WTC11 (cell line): ENCODE data around the gene PLPPR5. TPM values are rescaled to one million over a fixed set of nuclear protein-coding genes. Genes with fewer than 3 reads are reported as not detected.

Experiments
- ATAC-seq: fragments of 200-7000 bp; cut with Tn5 transposase; 2 replicates; pipeline ENCODE4 v1.10.0; 2021; ENCODE audit warnings: mild to moderate bottlenecking, moderate library complexity
- CTCF ChIA-PET: fragments of 300-600 bp; sonication (Branson Sonifier 250); formaldehyde crosslinking; loops from one replicate; lab custom pipeline; 2021; ENCODE audit warnings: antibody characterized with exemption; lab: Charles Lee
- POLR2A ChIA-PET: fragments of 350-600 bp; sonication (Branson Sonifier 250); formaldehyde crosslinking; loops from one replicate; lab custom pipeline; 2021; ENCODE audit warnings: antibody characterized with exemption; lab: Charles Lee
- DNase-seq: peaks from one replicate; pipeline ENCODE4 v3.0.0; 2021; ENCODE audit warnings: low spot score
- H3K27ac Mint-ChIP-seq: 2 replicates; pipeline ENCODE4 v1.8.0; 2021; ENCODE audit warnings: mixed read lengths
- H3K27me3 Mint-ChIP-seq: 2 replicates; pipeline ENCODE4 v1.8.0; 2021; ENCODE audit warnings: low read depth, mild to moderate bottlenecking, moderate library complexity, mixed read lengths
- H3K36me3 Mint-ChIP-seq: 2 replicates; pipeline ENCODE4 v1.8.0; 2021; ENCODE audit warnings: mixed read lengths
- H3K4me1 Mint-ChIP-seq: 2 replicates; pipeline ENCODE4 v1.8.0; 2022; ENCODE audit warnings: mixed read lengths
- H3K4me3 Mint-ChIP-seq: 2 replicates; pipeline ENCODE4 v1.8.0; 2021; ENCODE audit warnings: mild to moderate bottlenecking, moderate library complexity, mixed read lengths
- H3K9me3 Mint-ChIP-seq: 2 replicates; pipeline ENCODE4 v1.8.0; 2021; ENCODE audit warnings: mixed read lengths
- CREB1 ChIP-seq: sonication (generic); formaldehyde crosslinking; IDR thresholded peaks from 2 replicates; pipeline ENCODE4 v1.8.0; 2023; ENCODE audit warnings: mild to moderate bottlenecking, missing genetic modification reagents
- ETV6 ChIP-seq: sonication (generic); formaldehyde crosslinking; IDR thresholded peaks from 2 replicates; pipeline ENCODE4 v1.8.1; 2022; ENCODE audit warnings: mild to moderate bottlenecking, missing genetic modification reagents
- FOXJ3 ChIP-seq: sonication (generic); formaldehyde crosslinking; IDR thresholded peaks from 2 replicates; pipeline ENCODE4 v1.9.0; 2021; ENCODE audit warnings: missing genetic modification reagents, mild to moderate bottlenecking, borderline replicate concordance
- FOXP1 ChIP-seq: sonication (generic); formaldehyde crosslinking; IDR thresholded peaks from 2 replicates; pipeline ENCODE4 v1.8.0; 2022; ENCODE audit warnings: missing genetic modification reagents, mild to moderate bottlenecking, moderate library complexity, borderline replicate concordance
- GTF2I ChIP-seq: fragments of 250-450 bp; sonication (Bioruptor Pico); conservative IDR thresholded peaks from 2 replicates; pipeline ENCODE4 v1.4.0; 2021; ENCODE audit warnings: mild to moderate bottlenecking
- MXD4 ChIP-seq: fragments of 250-450 bp; sonication (Bioruptor Pico); IDR thresholded peaks from 2 replicates; pipeline ENCODE4 v1.8.0; 2021; ENCODE audit warnings: mild to moderate bottlenecking, moderate library complexity, borderline replicate concordance
- NR3C1 ChIP-seq: sonication (generic); formaldehyde crosslinking; conservative IDR thresholded peaks from 2 replicates; pipeline ENCODE4 v1.8.1; 2023; ENCODE audit warnings: low read depth, mild to moderate bottlenecking, missing genetic modification reagents
- RORB ChIP-seq: fragments of 250-450 bp; sonication (Bioruptor Pico); IDR thresholded peaks from 2 replicates; pipeline ENCODE4 v1.9.0; 2021; ENCODE audit warnings: mild to moderate bottlenecking
- TEAD4 ChIP-seq: sonication (generic); formaldehyde crosslinking; IDR thresholded peaks from 2 replicates; pipeline ENCODE4 v1.8.0; 2022; ENCODE audit warnings: mild to moderate bottlenecking, missing genetic modification reagents
- ZBTB21 ChIP-seq: sonication (generic); formaldehyde crosslinking; IDR thresholded peaks from 2 replicates; pipeline ENCODE4 v1.8.1; 2023; ENCODE audit warnings: mild to moderate bottlenecking, missing genetic modification reagents, borderline replicate concordance
- ZNF121 ChIP-seq: sonication (generic); formaldehyde crosslinking; IDR thresholded peaks from 2 replicates; pipeline ENCODE4 v1.8.0; 2023; ENCODE audit warnings: missing genetic modification reagents
- ZNF671 ChIP-seq: fragments of 250-450 bp; sonication (Bioruptor Pico); IDR thresholded peaks from 2 replicates; pipeline ENCODE4 v1.8.0; 2021; ENCODE audit warnings: mild to moderate bottlenecking
- total RNA-seq: library from RNA; stranded (reverse); gene quantifications from 3 replicates; pipeline ENCODE4 v1.2.3, GENCODE V29; 2021
- TF ChIP-seq, protein P1 (sequence below): sonication (generic); formaldehyde crosslinking; IDR thresholded peaks from 2 replicates; pipeline ENCODE4 v1.8.0; 2023; ENCODE audit warnings: missing genetic modification reagents
- TF ChIP-seq, protein P2 (sequence below): sonication (generic); formaldehyde crosslinking; conservative IDR thresholded peaks from 2 replicates; pipeline ENCODE4 v1.8.1; 2022; ENCODE audit warnings: mild to moderate bottlenecking, missing genetic modification reagents
- TF ChIP-seq, protein P3 (sequence below): fragments of 250-450 bp; sonication (Bioruptor Pico); conservative IDR thresholded peaks from 2 replicates; pipeline ENCODE4 v1.9.0; 2021; ENCODE audit warnings: mild to moderate bottlenecking
- TF ChIP-seq, protein P4 (sequence below): sonication (generic); formaldehyde crosslinking; IDR thresholded peaks from 2 replicates; pipeline ENCODE4 v1.8.1; 2023; ENCODE audit warnings: mild to moderate bottlenecking, missing genetic modification reagents, borderline replicate concordance
- TF ChIP-seq, protein P5 (sequence below): fragments of 250-450 bp; sonication (Bioruptor Pico); IDR thresholded peaks from 2 replicates; pipeline ENCODE4 v1.8.0; 2021; ENCODE audit warnings: mild to moderate bottlenecking
- TF ChIP-seq, protein P6 (sequence below): fragments of 250-450 bp; sonication (Bioruptor Pico); IDR thresholded peaks from 2 replicates; pipeline ENCODE4 v1.9.0; 2021; ENCODE audit warnings: moderate library complexity, mild to moderate bottlenecking, inconsistent platforms, borderline replicate concordance

Gene PLPPR5
- total RNA-seq, 1 experiment from 2014 or later: 1.6 TPM

DNA sequence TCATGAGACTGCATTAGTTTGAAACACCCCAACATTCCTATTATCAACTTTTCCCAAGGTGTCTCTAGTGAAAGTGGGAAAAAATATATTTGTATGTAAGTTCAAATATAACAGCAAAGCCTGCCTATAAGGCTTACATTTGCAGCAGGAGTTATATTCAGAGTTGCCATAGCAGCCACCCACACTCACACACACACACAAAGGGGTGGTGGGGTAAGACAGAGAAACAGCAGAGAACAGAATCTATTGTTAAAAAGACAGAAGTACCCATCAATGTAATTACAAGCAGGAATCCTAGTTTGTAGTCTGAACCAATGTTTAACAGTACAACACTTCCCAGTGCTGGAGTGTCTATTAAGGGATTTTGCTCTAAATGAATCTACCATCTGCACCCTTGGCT, 55.0 kb downstream of the PLPPR5 start (continued):
- TF ChIP-seq, protein P1, sequence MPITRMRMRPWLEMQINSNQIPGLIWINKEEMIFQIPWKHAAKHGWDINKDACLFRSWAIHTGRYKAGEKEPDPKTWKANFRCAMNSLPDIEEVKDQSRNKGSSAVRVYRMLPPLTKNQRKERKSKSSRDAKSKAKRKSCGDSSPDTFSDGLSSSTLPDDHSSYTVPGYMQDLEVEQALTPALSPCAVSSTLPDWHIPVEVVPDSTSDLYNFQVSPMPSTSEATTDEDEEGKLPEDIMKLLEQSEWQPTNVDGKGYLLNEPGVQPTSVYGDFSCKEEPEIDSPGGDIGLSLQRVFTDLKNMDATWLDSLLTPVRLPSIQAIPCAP: no peak
- TF ChIP-seq, protein P2, sequence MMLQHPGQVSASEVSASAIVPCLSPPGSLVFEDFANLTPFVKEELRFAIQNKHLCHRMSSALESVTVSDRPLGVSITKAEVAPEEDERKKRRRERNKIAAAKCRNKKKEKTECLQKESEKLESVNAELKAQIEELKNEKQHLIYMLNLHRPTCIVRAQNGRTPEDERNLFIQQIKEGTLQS (CRISPR knock-in tag): no peak
- no peak for TF ChIP-seq FOXP1 (CRISPR knock-in tag)
- TF ChIP-seq, protein P3, sequence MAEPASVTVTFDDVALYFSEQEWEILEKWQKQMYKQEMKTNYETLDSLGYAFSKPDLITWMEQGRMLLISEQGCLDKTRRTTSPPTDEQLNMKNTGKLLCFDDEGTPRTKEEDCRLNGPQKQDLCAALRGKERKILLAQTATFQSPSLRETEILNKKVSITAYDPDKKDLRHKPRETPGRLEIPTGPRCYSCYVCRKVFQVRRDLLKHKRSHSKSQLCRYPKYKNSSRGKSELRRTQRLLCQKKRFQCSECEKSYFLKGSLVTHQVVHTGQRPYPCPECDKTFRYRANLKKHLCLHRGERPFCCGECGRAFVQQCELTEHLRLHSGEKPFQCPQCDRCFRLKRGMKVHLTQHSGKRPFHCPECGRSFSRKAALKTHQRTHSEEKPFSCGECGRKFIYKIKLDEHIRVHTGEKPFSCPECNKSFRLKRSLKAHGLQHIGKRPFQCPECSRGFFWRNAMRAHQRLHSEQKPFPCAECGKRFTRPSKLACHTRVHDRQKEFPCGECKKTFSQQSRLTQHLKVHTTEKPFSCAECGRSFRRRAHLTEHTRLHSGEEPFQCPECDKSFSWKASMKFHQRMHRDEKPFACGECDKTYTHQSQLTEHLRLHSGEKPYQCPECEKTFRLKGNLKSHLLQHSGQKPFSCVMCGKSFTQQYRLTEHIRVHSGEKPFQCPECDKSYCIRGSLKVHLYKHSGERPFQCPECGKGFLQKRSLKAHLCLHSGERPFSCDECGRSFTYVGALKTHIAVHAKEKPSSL (CRISPR knock-in tag): no peak
- TF ChIP-seq MXD4 (CRISPR knock-in tag): no peak
- TF ChIP-seq, protein P4, sequence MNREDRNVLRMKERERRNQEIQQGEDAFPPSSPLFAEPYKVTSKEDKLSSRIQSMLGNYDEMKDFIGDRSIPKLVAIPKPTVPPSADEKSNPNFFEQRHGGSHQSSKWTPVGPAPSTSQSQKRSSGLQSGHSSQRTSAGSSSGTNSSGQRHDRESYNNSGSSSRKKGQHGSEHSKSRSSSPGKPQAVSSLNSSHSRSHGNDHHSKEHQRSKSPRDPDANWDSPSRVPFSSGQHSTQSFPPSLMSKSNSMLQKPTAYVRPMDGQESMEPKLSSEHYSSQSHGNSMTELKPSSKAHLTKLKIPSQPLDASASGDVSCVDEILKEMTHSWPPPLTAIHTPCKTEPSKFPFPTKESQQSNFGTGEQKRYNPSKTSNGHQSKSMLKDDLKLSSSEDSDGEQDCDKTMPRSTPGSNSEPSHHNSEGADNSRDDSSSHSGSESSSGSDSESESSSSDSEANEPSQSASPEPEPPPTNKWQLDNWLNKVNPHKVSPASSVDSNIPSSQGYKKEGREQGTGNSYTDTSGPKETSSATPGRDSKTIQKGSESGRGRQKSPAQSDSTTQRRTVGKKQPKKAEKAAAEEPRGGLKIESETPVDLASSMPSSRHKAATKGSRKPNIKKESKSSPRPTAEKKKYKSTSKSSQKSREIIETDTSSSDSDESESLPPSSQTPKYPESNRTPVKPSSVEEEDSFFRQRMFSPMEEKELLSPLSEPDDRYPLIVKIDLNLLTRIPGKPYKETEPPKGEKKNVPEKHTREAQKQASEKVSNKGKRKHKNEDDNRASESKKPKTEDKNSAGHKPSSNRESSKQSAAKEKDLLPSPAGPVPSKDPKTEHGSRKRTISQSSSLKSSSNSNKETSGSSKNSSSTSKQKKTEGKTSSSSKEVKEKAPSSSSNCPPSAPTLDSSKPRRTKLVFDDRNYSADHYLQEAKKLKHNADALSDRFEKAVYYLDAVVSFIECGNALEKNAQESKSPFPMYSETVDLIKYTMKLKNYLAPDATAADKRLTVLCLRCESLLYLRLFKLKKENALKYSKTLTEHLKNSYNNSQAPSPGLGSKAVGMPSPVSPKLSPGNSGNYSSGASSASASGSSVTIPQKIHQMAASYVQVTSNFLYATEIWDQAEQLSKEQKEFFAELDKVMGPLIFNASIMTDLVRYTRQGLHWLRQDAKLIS: no peak
- TF ChIP-seq CREB1 (CRISPR knock-in tag): no peak
- TF ChIP-seq ZNF121 (CRISPR knock-in tag): no peak
- TF ChIP-seq, protein P5, sequence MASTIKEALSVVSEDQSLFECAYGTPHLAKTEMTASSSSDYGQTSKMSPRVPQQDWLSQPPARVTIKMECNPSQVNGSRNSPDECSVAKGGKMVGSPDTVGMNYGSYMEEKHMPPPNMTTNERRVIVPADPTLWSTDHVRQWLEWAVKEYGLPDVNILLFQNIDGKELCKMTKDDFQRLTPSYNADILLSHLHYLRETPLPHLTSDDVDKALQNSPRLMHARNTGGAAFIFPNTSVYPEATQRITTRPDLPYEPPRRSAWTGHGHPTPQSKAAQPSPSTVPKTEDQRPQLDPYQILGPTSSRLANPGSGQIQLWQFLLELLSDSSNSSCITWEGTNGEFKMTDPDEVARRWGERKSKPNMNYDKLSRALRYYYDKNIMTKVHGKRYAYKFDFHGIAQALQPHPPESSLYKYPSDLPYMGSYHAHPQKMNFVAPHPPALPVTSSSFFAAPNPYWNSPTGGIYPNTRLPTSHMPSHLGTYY (CRISPR knock-in tag): no peak
- TF ChIP-seq, all 79 proteins: peak for 0

DNA sequence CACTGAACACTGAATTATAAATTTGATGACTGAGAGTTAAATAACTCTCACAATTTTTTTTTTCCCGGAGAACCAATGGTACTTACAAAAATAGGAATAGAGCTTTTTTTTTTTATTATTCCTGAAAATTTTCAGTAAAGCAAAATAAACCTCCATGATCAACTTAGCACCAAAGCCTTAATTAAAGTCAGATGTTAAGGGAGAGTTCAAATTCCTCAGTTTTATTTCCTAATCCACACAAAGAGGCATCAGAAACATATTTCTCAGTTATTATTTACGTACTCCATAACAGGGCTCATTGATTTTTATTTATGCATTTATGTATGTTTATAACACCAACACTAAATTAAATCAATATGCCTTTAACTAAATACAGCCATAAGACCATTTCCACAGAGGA, 55.5 kb downstream of the PLPPR5 start:
- ChIA-PET CTCF (no interaction called here), POLR2A (no interaction called here)
- no peak for ATAC-seq
- no peaks in the 10 kb centered on the region for H3K9me3 Mint-ChIP-seq
- no peaks in the 10 kb centered on the region for H3K4me1 Mint-ChIP-seq
- H3K27ac Mint-ChIP-seq: no peak overlapping the region
- no peak for TF ChIP-seq ZBTB21 (CRISPR knock-in tag)
- TF ChIP-seq NR3C1 (CRISPR knock-in tag): no peak
- no peak for TF ChIP-seq GTF2I (CRISPR knock-in tag)
- TF ChIP-seq ETV6 (CRISPR knock-in tag): no peak
- no peak for TF ChIP-seq FOXJ3 (CRISPR knock-in tag)
- TF ChIP-seq, protein P2 (CRISPR knock-in tag): no peak
- TF ChIP-seq ZNF121 (CRISPR knock-in tag): no peak
- TF ChIP-seq TEAD4 (CRISPR knock-in tag): no peak
- TF ChIP-seq, protein P6, sequence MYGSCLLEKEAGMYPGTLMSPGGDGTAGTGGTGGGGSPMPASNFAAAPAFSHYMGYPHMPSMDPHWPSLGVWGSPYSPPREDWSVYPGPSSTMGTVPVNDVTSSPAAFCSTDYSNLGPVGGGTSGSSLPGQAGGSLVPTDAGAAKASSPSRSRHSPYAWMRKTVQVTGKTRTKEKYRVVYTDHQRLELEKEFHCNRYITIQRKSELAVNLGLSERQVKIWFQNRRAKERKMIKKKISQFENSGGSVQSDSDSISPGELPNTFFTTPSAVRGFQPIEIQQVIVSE (CRISPR knock-in tag): no peak
- no peak for TF ChIP-seq ZNF671 (CRISPR knock-in tag)
- TF ChIP-seq, protein P4: no peak
- TF ChIP-seq RORB (CRISPR knock-in tag): no peak
- TF ChIP-seq, protein P3 (CRISPR knock-in tag): no peak
- DNase-seq: no peak
- no peaks in the 10 kb centered on the region for H3K36me3 Mint-ChIP-seq
- H3K27me3 Mint-ChIP-seq: no peaks in the 10 kb centered on the region
- no peak overlapping the region for H3K4me3 Mint-ChIP-seq
